CD1c-positive myeloid dendritic cell (primary cell): ENCODE data around the gene KRTAP10-9.
A peak's percentile ranks its signal among the peaks of the same experiment; 100 is the strongest.
"Not testable (repeated sequence)": the region's sequence is repeated elsewhere in the genome, so short reads cannot be mapped to it uniquely, and the experiment has no call there.

ENCODE experiments used
- DNase-seq: peaks from one replicate; pipeline ENCODE4 v3.0.0-alpha.2; 2016; ENCODE audit errors: extremely low spot score

The KRTAP10-9 gene

DNA sequence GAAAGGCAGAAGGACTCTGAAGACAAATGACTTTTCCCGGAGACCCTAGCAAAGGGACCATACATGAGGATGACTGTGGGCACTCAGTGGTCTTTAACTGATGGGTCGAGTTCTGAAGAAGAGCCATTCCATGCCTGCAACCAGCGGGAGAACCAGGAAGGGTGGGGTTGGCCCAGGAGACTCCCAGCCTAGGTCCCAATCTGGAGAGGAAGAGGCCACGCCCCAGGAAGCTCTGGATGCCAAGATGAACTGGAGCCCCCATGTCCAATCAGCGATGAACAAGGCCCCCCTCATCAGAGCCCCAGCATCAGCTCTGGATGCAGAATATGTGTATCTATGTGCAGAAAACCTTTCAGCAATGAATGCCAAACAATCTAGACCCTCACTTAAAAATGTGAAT is 13.9 kb downstream of the KRTAP10-9 start:
- no peak for DNase-seq

DNA sequence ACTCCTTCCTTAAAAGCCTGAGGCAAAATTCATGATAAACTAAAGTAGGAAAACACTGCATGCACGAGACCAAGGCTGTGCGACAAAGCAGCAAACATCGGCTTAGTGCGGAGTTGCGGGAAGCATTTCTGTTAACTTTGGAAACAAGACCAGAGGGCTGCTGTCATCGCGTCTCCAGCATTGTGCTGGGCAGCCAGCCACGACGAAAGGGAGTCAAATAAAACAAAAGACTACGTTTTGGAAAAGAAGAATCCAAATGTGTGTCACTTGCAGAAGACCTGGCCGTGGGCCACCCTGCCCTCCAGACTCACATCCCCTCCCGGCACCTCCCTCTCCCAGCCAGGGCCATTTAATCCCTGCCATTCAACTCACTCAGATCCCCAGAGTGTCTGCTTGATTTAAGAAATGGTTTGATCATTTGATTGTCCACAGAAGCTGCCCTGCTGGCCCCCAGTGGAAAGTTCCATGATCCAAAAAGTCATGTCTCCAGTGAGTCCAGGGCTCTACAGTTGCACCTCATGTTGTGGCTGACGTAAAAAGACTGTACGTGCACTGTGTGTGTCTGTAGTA is 16.9 kb downstream of the KRTAP10-9 start:
- DNase-seq: no peak

DNA sequence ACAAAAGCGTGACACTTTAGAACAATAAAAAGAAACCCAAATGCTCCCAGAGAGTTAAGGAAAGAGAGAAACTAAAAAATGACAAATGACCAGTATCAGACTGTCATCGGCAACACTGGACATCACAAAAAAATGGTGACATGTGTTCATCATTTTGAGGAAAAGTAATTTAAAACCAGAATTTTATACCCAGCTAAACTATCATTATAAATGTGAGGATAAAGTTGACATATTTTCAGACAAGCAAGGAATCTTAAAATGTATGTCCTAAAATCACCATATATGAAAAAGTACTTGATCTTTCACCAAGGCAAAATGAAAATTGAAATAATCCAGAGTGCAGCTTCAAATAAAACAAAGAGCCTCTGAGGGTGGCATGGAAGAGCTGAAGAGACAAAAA is 18.0 kb downstream of the KRTAP10-9 start:
- DNase-seq: no peak

DNA sequence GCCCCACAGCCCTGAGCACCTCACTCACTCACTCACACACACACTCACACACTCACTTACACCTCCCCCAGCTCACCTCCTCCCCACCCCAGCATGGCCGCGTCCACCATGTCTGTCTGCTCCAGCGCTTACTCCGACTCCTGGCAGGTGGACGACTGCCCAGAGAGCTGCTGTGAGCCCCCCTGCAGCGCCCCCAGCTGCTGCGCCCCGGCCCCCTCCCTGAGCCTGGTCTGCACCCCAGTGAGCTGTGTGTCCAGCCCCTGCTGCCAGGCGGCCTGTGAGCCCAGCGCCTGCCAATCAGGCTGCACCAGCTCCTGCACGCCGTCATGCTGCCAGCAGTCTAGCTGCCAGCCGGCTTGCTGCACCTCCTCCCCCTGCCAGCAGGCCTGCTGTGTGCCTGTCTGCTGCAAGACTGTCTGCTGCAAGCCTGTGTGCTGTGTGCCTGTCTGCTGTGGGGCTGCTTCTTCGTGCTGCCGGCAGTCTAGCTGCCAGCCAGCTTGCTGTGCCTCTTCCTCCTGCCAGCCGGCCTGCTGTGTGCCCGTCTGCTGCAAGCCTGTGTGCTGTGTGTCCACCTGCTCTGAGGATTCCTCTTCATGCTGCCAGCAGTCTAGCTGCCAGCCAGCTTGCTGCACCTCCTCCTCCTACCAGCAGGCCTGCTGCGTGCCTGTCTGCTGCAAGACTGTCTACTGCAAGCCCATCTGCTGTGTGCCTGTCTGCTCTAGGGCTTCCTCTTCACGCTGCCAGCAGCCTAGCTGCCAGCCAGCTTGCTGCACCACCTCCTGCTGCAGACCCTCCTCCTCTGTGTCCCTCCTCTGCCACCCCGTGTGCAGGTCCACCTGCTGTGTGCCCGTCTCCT is 19.7 kb downstream of the KRTAP10-9 start, which contains the start of gene KRTAP10-11:
KRTAP10-11 (plus strand) TSS at position 49 of the 856 bp plus-strand sequence; CDS start at position 94, 45 bp downstream.
- DNase-seq: not testable (repeated sequence)

DNA sequence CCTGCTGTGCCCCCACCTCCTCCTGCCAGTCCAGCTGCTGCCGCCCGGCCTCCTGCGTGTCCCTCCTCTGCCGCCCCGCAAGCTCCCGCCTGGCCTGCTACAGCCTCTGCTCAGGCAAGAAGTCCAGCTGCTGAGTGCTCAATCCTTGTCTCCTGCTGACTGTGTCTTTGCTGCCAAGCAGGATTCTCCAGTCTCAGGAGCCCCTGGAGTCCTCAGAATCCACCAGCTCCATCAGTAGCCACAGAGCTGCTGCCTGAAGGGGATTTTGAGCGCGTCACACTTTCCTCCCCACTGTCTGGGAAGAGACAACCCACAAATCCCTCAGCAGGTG is 20.3 kb downstream of the KRTAP10-9 start:
- no peak for DNase-seq

DNA sequence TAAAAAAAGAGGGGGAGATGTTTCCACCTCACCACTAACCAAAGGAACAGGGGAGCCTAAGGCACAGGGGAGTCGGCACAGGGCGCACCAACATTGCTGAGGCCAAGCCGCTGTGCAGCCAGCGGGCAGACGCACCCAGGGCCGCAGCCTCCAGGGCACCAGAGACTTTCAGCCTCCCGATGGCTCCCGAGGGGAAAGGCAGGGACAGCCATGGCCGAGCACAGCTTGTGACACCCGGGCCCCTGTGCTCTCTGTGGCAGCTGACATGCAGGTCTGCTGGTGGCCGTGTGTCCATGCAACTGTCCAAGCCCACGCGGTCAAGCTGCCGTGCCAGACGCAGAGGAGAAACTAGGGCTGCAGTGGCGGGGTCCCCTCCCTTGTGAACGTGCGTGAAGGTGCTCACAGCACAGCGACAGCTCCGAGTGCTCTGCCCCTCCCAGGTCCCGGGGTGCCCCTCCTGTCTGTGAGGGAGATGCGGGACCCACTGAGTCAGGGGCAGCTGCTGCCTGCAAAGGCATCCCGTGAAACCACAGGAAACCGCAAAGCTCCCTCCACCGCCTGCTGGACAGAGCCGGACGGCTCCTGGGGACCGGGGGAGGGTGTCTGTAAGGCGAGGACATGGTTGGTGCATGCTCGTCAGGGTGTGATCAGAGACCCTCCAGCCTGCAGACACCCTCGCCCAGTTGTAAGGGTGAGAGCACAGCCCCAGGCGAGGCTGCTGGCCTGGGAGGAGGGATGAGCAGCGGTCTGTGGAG is 21.8 kb downstream of the KRTAP10-9 start:
- no peak for DNase-seq

DNA sequence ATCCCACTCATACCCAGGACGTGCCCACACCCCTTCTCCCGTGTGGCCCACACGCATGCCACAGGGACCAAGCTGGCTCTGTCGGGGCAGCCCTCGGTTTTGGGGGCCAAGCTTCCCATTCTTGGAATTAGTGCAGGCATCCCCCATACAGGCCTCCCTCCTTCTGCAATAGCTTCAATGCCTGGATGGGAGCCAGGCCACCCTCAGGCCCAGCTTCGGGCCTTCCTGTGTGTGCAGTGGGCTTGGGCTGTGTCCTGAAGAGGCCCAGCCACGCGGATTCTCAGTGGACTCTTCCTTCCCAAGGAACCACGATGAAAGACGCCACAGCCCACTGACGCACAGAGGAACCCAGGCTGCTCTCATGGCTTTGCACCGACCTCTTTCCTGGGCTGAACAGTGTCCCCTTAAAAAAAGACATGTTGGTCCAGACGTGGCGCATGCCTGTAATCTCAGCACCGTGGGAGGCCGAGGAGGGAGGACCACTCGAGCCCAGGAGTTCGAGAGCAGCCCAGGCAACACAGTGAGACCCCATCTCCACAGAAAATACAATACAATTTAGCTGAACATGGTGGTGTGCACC is 22.7 kb downstream of the KRTAP10-9 start:
- DNase-seq: no peak

DNA sequence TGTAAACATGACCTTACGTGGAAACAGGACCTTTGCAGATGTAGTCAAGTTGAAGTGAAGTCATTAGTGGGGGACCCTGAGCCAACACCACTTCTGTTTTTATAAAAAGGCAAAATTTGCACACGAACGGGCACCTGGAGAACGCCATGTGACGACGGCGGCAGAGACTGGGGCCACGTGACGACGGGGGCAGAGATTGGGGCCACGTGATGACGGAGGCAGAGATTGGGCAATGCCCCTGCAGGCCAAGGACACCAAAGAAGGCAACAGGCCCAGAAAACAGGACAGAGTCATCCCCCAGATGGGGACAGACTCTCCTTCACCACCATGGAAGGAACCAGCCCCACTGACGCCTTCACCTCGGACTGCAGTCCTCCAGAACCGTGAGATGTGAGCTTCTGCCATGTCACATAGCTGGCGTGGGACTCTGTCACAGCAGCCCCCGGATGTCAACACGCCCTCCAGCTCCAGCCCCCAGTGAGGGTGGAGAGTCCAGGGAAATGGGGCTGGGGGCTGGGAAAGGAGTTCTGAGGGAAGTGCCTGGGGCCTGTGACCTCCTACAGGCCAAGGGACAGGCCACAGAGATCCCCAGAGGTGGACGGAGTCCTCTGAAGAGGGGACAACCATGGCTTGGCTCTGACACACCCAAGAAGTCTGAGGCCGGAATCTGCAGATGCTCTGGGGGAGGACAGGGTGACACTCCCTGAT is 23.5 kb downstream of the KRTAP10-9 start:
- DNase-seq: no peak

DNA sequence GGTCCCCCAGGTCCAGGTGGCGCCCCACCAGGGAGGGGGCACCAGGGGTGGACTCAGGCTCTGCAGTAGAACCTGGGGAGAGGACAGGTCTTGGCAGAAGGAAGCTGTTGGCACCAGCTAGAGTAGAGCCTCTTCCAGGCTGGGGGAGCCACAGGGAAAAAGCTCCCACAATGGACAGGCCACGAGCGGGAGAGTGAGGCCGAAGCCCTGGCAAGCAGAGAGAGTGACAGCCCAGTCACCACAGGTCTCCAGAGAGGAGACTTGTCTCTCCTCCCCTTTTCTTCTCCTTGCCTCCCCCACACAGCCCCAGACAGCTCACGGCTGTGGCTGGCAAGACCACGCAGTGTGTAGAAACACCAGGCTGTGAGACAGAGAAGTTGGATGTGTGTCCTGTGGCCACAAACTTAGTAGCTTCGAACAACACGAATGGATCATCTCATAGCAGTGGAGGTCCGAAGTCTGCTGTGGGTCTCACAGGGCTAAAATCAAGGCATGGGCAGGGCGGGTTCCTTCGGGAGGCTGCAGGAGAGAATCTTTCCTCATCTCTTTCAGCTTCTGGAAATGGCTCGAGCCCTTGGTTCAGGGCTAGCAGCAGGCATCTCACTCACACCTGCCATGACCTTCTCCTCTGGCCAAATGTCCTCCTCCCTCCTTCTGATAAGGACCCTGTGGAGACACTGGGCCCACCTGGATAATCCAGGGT is 24.2 kb downstream of the KRTAP10-9 start:
- DNase-seq: no peak

DNA sequence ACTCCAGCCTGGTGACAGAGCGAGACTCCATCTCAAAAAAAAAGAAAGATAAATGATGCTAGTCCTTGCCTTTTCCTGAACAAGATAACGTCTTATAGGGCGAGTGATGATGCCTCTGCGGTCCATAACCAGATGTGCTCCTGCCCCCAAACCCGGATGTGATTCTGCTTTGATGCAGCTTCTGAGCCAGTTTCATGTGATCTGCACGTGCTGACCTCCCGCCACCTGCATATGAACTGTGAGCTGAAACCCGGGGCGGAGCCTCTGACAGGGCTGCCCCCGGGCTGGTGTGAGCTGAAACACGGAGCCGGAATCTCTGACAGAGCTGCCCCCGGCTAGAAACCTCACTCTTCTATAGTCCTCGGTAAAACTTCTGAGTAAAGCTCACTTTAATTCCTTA is 26.2 kb downstream of the KRTAP10-9 start:
- DNase-seq: no peak

DNA sequence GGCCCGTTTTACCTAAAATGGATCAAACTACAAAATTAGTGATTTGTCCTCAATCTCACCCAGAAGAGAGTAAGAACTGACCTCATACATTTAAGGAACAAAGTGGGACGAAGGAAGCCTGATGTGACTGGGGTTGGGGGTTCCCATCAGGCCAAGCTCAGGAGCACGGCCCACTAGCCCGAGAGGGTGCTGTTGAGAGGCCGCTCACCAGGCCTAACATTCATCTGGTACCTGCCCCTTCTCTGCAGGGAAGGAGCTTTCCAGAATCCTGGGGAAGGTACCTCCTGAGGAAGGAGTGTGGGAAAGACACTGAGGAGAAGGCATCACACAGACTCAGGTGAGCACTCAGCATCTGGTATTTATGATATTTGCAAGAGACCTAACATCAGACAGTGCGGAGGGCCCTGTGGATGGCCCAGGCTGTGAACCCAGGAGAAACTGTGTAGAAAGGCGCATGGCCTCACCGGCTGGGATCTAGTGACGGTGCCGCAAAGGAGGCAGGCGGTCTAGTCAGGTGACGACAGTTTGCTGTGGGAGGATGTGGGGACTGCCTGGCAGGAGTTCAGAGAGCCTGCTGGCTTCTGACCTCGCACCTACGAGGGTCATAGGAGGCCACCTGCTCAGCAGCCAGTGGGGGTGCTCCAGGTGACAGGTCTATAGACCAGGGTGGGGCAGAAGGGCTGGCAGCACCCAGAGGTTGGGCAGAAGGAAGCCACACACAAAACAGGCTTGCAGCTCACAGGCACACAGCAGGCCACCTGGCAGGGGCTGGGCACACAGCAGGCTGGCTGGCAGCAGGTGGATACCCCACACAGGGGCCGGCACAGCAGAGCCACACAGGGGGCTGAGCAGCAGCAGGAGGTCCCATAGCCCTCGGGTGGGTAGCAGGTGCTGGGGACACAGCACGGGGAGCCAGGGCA is 27.0 kb downstream of the KRTAP10-9 start:
- DNase-seq: no peak

DNA sequence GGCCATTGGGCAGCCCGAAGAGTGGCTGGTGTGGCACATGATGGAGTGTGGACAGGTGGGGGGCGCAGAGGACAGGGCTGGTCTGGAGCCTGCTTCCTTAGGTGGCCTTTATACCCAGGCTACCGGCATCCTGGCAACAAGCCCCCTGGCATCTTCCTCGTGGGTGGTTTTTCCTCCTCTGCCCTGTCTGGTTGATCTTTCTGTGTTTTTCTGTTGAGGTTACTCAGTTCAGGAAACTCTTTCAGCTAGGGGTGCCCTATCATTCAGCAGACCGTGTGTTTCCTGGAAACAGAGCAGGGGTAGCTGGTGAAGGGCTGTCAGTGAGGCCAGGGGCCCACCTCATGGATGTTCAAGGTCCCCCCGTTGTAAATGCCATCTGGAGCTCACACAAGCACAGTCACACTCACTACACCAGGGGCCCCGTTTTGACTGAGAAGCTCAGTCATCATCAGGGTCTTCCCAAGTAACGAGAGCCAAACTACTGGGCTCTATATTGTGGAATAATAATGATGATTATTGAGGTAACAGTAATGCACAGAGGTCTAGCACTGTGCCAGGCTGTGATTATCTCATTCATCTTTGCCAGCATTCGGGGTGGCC is 27.8 kb downstream of the KRTAP10-9 start, which contains the start of gene KRTAP12-4:
KRTAP12-4 (minus strand) TSS at position 84 of the 600 bp plus-strand sequence; CDS start at position 39, 45 bp downstream.
- DNase-seq: no peak

DNA sequence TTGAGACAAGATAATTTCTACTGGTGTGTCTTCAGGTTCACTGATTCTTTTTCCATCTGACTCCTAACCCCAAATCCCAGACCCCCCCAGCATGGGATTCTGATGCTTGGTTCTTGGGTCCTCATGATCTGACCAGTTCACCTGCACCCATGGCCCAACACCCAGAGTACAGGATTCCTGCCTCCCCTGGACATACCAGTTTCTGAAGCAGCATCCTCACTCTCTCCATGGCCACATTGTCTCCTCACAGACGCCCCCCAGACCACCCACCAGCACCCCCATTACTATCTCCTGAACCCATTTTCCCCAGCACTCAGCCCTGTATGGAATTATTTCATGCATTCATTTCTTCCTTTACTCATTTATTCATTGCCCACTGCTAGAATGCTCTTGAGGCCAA is 30.0 kb downstream of the KRTAP10-9 start:
- DNase-seq: no peak

DNA sequence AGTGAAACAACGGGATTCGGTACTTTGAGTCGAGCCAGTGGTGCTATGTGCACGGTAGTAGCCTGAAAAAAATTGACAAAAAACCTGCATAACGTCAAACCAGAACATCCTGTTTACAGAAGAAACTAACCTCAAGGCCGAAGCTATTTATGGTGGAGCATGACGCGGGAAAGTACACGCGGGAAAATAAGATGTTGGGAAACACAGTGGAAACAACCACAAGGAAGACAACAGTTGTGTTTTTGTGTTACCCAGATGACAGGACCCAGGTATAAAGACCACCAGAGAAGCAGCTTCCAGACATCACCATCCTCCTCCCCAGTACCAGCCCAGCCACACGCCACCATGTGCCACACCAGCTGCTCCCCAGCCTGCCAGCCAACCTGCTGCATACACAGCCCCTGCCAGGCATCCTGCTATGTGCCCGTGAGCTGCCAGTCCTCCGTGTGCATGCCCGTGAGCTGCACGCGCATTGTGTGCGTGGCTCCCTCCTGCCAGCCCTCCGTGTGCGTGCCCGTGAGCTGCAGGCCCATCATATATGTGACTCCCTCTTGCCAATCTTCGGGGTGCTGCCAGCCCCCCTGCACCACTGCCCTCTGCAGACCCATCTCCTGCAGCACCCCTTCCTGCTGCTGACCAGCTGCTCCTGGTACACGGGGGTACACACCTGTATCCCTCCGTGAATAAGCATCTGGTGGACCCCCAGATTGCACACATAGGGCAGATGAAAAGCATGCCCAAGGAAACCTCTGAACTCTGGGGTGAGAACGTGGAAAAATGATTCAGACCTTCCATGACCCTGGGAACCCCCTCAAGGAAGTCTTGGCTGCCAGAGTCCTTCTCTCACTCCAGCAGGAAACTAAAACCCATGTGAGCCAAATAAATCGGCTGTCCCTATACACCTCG is 31.0 kb downstream of the KRTAP10-9 start, which contains the start of gene KRTAP12-3:
KRTAP12-3 (plus strand) TSS at position 298 of the 906 bp plus-strand sequence; CDS start at position 346, 48 bp downstream.
- DNase-seq: peak; percentile 30

DNA sequence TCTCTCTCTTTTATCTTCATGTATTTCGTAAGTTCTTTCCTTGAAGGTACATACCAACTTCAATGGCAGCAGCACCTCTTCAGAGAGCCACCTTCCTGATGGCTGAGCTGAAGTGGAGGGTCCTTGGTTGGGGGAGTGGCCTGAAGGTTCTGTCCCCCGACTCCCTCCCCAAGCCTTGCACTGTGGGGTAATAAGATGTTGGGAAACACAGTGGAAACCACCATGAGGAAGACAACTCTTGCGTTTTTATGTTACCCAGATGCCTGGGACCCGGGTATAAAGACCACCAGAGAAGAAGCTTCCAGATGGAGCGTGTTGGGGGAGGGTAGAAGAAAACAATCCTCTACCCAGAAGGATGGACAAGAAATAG is 31.6 kb downstream of the KRTAP10-9 start:
- DNase-seq: no peak

DNA sequence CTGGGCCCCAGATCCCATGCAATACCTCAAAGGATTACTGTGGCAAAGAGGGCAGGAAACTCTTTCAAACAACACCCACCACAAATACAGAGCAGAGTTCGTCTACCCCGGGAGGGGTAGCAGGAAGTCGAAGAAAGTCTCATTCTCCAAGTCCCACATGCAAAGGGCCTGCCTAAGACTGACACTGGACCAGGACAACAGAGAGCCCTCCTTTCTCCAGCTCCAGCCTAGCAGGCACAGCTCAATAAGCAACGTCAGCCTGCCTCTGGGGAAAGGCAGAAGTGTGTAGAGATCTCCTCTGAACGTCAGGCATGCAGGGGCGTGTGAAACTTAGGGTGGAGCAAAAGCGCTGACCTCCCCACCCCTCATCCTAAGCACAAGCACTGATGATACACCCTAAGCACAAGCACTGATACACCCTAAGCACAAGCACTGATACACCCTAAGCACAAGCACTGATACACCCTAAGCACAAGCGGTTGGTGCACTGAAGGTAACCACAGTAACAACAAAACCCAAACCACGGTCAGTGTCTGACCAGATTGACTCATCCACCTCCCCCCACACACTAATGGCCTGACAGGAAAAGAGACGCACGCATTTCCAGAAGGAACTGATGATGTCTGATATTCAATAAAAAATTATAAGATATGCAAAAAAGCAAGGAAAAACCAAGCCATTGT is 32.2 kb downstream of the KRTAP10-9 start:
- peak; percentile 1 for DNase-seq

DNA sequence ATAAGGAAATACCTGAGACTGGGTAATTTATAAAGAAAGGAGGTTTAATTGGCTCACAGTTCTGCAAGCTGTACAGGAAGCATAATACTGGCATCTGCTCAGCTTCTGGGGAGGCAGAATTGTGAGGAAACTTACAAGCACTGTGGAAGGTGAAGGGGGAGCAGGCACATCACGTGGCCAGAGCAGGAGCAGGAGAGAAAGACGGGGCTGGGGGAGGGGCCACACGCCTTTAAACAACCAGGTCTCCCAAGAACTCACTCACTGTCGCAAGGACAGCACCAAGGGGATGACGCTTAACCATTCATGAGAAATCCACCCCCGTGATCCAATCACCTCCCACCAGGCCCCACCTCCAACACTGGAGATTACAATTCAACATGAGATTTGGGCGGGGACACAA is 34.7 kb downstream of the KRTAP10-9 start:
- DNase-seq: not testable (repeated sequence)

DNA sequence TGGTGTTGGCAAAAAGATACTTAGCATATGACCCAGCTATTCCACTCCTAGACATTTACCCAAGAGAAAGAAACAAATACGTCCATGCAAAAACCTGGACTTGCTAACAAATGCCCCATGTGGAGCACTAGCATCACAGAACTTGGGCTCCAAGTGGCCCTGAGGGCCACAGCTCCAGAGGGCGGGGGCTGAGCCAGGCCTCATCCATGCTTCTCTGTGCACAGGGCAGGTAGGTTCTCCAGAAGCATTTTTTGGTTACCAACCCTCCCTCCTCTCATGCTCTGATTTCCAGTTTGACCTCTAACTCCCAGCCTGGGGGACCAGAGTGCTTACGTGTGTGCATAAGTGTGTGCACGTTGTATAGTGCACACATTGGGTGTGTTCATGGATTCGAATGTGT is 37.8 kb downstream of the KRTAP10-9 start:
- DNase-seq: no peak
